Measurements from ENCODE around the gene NDEL1.

GRCh38 chr17:8412089-8412488 is 23.6 kb upstream of the NDEL1 start:
- TF ChIP-seq CTCF (IDR thresholded peaks at IDR 0.05): no peak
- TF ChIP-seq ZFX (IDR thresholded peaks at IDR 0.05; ENCODE audit: borderline replicate concordance): no peak

Measured in 22Rv1 (cell line).